ENCODE data around the gene GALNS. TPM values are rescaled to one million over a fixed set of nuclear protein-coding genes. Genes with fewer than 3 reads are reported as not detected.
A peak's percentile ranks its signal among the peaks of the same experiment; 100 is the strongest.

GALNS gene
- polyA plus RNA-seq, 2 of the 4 experiments (the other 2 are of a cell fraction), result 7.0 to 31.2 TPM

DNA sequence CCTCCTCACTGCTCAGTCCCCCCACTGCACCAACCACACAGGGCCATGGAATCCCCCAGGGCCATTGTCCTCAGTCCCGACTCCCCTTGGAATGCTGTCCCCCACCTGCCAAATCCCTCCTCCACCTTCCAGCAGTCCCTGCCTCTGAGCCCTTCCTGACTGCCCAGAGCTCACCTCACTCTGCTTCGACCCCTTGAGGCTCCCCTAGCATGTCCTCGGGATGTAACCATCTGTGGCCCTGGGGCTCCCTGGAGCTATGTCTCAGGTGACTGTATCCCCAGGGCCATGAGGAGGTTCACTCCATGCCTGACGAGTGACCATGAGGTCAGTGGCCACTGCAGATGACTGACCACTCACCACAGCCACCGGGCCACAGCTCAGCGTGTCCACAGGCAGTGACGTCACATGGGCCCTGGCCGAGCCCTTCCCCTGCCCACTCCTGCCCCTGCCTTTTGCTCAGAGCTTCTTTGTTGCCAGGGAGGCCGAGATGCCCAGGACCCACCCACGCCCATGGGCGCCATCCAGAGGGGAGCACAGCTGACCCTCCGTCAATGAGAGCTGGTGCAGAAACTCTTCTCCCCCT is 64.0 kb downstream of the GALNS start:
- POLR2A ChIA-PET, result no interaction called here
- H3K4me3 ChIP-seq, result no peak overlapping the region
- FAIRE-seq (no peak), DNase-seq (ENCODE audit: low read depth in 1 of 2, low spot score in 1 of 2) (no peak), ATAC-seq (peak; percentile 17 to 44; a peak in 3 of 6 replicates)
- CTCF ChIA-PET, result interaction anchor here (1.1 to 2.3 kb wide), 3 partner anchors 8 to 20 kb away, joined by 4 to 10 read pairs (median 9); partner anchors contain the start of gene PIEZO1
- no peak overlapping the region for H3K4me2 ChIP-seq
- no peaks in the 10 kb centered on the region for H3K4me1 ChIP-seq
- 59% methylated on average over 7 of the region's 12 CpGs for WGBS (ENCODE audit: missing lambda C conversion rate)
- no peak overlapping the region for H3K27ac ChIP-seq
- TF ChIP-seq, protein P1, sequence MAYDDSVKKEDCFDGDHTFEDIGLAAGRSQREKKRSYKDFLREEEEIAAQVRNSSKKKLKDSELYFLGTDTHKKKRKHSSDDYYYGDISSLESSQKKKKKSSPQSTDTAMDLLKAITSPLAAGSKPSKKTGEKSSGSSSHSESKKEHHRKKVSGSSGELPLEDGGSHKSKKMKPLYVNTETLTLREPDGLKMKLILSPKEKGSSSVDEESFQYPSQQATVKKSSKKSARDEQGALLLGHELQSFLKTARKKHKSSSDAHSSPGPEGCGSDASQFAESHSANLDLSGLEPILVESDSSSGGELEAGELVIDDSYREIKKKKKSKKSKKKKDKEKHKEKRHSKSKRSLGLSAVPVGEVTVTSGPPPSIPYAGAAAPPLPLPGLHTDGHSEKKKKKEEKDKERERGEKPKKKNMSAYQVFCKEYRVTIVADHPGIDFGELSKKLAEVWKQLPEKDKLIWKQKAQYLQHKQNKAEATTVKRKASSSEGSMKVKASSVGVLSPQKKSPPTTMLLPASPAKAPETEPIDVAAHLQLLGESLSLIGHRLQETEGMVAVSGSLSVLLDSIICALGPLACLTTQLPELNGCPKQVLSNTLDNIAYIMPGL (CRISPR knock-in tag; IDR thresholded peaks at IDR 0.05; ENCODE audit: borderline replicate concordance), result no peak
- TF ChIP-seq CHD4 (IDR thresholded peaks at IDR 0.05; ENCODE audit: borderline replicate concordance) (no peak), RNF2 (IDR thresholded peaks at IDR 0.05; ENCODE audit: borderline replicate concordance, low read depth) (no peak), GATA3 (IDR thresholded peaks at IDR 0.05; ENCODE audit: borderline replicate concordance) (no peak), HOXB13 (CRISPR knock-in tag; IDR thresholded peaks at IDR 0.05; ENCODE audit: low read depth) (no peak), HOXA7 (CRISPR knock-in tag; IDR thresholded peaks at IDR 0.05) (no peak), FOSL2 (IDR thresholded peaks at IDR 0.05) (no peak), FOSL2 (CRISPR knock-in tag; IDR thresholded peaks at IDR 0.05) (no peak), HOXB5 (CRISPR knock-in tag; IDR thresholded peaks at IDR 0.05) (no peak), KDM5A (IDR thresholded peaks at IDR 0.05) (no peak)
- H3K9me3 ChIP-seq, result no peaks in the 10 kb centered on the region

DNA sequence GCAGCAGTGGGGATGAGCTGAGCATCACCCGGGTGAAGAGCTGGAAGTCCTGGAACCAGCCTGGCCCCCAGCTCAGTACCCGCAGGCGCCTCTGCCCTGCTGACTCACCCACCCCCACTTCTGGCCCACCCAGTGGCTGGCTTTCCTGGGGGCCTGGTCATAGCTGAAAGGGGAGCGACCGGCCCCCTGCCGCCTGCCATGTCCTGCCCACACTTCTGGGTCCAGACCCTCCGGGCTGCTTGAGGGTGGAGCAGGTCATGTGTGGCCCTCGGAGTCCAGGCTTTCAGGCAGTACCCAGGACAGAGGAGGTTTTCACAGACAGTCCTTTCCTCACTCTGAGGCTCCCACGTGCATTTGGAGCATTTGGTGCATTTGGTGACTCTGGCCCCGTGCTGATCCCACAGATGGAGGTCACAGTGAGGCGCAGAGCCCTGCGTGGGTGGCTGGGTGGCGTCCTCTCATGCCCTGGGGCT is 64.6 kb downstream of the GALNS start:
- TF ChIP-seq, protein P2, sequence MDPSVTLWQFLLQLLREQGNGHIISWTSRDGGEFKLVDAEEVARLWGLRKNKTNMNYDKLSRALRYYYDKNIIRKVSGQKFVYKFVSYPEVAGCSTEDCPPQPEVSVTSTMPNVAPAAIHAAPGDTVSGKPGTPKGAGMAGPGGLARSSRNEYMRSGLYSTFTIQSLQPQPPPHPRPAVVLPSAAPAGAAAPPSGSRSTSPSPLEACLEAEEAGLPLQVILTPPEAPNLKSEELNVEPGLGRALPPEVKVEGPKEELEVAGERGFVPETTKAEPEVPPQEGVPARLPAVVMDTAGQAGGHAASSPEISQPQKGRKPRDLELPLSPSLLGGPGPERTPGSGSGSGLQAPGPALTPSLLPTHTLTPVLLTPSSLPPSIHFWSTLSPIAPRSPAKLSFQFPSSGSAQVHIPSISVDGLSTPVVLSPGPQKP (IDR thresholded peaks at IDR 0.05; ENCODE audit: low read depth, low read length), result no peak
- TF ChIP-seq HOXA7 (CRISPR knock-in tag; IDR thresholded peaks at IDR 0.05) (no peak), FOSB (CRISPR knock-in tag; IDR thresholded peaks at IDR 0.05) (no peak), RARB (CRISPR knock-in tag; IDR thresholded peaks at IDR 0.05) (no peak), HOXB13 (CRISPR knock-in tag; IDR thresholded peaks at IDR 0.05; ENCODE audit: low read depth) (no peak), POLR2A (IDR thresholded peaks at IDR 0.05; ENCODE audit: low read length) (no peak), ZNF302 (CRISPR knock-in tag; IDR thresholded peaks at IDR 0.05) (no peak), GATA3 (IDR thresholded peaks at IDR 0.05; ENCODE audit: borderline replicate concordance) (no peak), CEBPB (IDR thresholded peaks at IDR 0.05) (no peak), EP300 (IDR thresholded peaks at IDR 0.05) (no peak), TFCP2L1 (CRISPR knock-in tag; IDR thresholded peaks at IDR 0.05) (no peak), RNF2 (IDR thresholded peaks at IDR 0.05; ENCODE audit: borderline replicate concordance, low read depth) (no peak), MYC (IDR thresholded peaks at IDR 0.05; ENCODE audit: borderline replicate concordance, low read length) (no peak)
- H3K4me3 ChIP-seq, result no peak overlapping the region
- H3K4me1 ChIP-seq, result no peaks in the 10 kb centered on the region
- H3K27ac ChIP-seq, result no peak overlapping the region
- CTCF ChIA-PET, result interaction anchor here (2.3 kb wide), 1 partner anchor 10 kb away, joined by 10 read pairs; no protein-coding TSS in a partner anchor
- no peaks in the 10 kb centered on the region for H3K9me3 ChIP-seq
- WGBS (ENCODE audit: missing lambda C conversion rate), result 69% methylated on average over 12 of the region's 13 CpGs
- no peak overlapping the region for H3K4me2 ChIP-seq
- DNase-seq (ENCODE audit: low read depth in 1 of 2, low spot score in 1 of 2), result no peak
- ATAC-seq, result peak; percentile 36 to 45; a peak in 3 of 6 replicates
- FAIRE-seq, result no peak
- POLR2A ChIA-PET, result no interaction called here
